Activated T-helper 9 cell treated with anti-CD3 and anti-CD28 coated beads, Interleukin-2, amount 50 U/mL, for 16 hours (primary cell): ENCODE measurements around the gene MMAA.
"Not testable (repeated sequence)": the region's sequence is repeated elsewhere in the genome, so short reads cannot be mapped to it uniquely, and the experiment has no call there.

ENCODE experiments used
- DNase-seq: peaks from one replicate; pipeline ENCODE4 v3.0.0-alpha.2; 2020; ENCODE audit warnings: low read depth

MMAA gene

GRCh38 chr4:145618932-145619638 is at the start of gene MMAA:
Gene MMAA (plus strand): TSS chr4:145619385. CDS start chr4:145639140, 19,755 bp downstream.
- DNase-seq: peak; percentile 94

DNA sequence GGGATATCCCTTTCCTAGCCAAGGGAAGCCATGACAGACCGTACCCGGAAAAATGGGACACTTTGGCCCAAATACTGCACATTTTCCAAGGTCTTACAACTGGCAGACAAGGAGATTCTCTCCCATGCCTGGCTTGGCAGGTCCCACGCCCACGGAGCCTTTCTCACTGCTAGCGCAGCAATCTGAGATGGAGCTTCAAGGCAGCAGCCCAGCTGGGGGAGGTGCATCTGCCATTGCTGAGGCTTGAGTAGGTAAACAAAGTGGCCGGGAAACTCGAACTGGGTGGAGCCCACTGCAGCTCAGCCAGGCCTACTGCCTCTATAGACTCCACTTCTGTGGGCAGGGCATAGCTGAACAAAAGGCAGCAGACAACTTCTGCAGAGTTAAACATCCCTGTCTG is 44.6 kb upstream of the MMAA start:
- not testable (repeated sequence) for DNase-seq

DNA sequence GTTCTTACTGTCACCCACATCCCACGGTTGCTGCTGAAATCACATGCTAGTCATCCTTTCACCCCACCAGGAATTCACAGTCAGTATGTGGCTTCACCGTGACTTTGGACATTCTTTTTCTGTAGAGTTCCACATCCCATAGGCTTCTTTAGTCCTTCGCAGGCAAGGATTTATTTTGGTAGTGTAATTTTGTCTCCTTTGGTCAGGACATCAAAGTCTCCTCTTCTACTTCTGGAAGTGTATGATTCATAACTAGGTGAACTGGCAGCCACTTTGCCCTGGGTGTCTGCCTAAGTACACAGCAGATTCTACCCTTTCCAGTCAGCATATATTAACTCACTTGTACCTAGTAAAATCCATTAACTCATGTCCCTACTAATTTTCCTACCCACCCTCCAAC is 38.3 kb upstream of the MMAA start:
- DNase-seq: no peak

DNA sequence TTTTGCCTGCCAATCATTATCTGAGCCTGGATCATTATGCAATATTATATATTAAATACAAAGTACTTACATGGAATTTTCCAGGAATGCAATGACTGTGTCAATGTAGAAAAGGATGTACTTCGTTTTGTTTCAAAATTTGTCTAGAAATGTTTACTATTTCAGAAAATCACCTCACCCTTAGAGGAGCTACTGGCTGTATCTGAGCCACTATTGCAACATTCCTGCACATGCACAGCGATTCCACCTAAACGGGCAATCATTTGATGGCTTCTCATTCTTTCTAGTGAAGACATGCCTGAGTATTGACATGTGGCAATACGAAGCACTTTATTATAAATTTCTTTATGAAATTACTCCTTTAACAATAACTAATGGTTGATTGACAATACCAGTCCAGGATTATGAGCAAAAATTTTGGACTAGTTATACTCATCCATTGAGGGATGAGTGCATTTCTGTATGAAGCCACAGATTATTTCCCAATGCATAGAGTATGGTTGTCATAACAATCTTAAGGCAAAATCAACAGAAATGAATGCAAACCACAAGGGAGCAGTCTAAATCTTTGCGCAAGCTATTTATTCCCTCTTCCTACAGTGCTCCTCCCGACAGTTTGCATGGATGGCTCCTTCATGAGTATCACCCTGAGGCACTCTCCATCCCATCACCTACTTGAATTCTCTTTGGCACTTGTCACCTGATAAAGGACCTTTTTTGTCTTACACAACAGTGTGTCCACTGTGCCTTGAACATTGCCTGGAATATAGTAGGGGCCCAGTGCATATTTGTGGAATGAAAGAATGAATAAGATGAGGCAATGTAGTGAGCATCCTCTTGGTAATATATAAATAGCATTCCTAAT is 35.8 kb upstream of the MMAA start:
- DNase-seq: no peak

DNA sequence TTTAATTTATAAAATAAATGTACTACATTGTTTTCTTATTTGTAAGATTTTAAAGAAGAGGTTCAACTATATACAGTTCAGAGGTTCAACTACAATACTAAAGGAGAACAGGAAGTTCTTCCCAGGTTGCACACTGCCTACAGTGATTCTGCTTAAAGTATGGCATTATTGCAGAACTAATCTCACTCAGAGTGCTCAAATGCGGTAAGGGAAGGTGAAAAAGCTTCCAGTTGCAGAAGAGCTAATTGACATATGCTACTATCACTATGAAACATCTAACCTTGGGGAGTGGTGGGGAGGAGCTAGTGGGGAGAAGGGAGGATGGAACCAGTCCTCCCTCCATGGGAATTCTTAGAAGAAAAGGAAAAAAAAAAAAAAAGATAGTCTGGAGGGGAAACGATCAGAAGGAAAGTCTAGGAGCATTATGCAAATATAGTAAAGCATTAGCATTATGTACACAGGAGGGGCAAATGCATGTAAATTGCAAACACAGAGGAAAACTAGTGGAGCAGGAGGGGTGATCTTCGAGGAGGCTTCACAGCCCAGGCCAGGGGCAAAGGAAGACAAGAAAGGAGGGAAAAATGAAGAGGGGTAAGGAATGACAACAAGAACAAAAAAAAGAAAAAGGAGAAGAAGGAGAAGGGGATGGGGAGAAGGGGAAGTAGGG is 32.0 kb upstream of the MMAA start:
- DNase-seq: no peak

DNA sequence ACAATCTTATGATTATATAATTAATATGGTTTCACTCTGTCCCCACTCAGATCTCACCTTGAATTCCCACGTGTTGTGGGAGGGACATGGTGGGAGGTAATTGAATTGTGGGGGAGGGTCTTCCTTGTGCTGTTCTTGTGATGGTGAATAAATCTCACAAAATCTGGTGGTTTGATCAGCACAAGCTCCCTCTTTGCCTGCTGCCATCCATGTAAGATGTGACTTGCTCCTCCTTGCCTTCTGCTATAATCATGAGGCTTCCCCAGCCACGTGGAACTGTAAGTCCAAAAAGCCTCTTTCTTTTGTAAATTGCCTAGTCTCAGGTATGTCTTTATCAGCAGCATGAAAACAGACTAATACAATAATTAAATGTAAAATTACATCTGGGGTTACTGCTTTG is 29.8 kb upstream of the MMAA start:
- not testable (repeated sequence) for DNase-seq

- no peak for DNase-seq
Measured at GRCh38 chr4:145589916-145590702, 29.1 kb upstream of the MMAA start.

- DNase-seq: no peak
Measured at GRCh38 chr4:145602129-145602760, 16.9 kb upstream of the MMAA start.

DNA sequence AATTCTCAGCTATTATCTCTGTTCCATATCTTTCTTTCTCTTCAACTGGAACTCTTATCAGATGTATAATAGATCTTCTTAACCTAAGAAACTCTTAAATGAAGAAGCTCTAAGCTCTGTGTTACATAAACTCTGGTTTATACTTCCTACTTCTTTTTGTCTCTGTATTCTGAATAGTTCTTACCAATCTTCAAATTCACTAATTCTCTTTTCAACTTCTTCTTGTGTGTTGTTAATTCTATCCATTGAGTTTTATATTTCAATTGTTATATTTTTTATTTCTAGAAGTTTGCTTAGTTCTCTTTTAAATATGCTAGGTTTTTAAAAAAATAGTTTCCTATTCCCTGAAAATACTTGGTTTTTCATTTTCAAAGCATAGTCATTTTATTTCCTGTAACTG is 13.2 kb upstream of the MMAA start:
- no peak for DNase-seq

DNA sequence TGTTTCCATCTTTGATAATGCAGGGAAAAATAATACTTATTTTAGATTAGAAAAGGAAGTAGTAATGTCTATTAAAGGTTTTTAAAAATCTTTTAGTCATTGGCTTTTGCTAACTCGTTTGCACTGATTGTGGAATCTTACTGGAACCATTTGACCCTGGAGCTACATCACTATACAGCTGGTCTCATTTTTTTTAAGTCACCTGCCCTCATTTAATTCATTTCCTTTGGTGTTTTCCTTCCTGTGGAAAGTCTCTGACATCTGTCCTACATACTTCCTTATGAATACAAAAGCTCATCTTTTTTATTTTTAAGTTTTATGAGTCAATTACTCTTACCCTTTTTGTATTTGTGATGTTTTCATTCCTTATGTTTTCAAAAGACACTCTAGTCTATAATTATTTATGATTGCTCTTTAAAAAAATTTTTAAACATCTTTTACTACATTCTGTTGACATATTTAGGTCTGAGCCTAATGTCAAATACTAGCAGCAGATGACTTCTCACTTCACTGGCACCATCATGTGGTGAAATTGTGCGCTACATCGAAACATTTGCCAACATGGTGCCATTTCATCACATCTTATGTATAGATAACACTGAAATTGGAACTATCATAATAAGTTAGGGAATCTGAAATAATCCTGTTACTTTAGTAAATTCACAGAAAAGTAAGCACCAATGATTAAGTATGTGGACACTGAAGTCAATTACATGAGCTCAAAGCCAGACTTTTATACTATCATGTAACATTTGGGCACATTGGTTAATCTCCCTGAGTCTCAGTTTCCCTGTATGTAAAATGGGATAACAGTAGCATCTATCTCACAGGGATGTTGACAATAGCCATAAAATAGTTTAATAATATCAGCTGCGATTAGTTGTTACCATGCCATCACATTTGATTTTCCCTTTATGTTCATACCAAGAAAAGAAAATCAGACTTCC is 9.4 kb upstream of the MMAA start:
- peak; percentile 42 for DNase-seq

GRCh38 chr4:145613566-145614232 is 5.5 kb upstream of the MMAA start:
- no peak for DNase-seq

- DNase-seq: no peak
Measured at GRCh38 chr4:145614233-145614610, 5.0 kb upstream of the MMAA start.

GRCh38 chr4:145618210-145618931 is 814 bp upstream of the MMAA start:
- peak; percentile 2 for DNase-seq

DNA sequence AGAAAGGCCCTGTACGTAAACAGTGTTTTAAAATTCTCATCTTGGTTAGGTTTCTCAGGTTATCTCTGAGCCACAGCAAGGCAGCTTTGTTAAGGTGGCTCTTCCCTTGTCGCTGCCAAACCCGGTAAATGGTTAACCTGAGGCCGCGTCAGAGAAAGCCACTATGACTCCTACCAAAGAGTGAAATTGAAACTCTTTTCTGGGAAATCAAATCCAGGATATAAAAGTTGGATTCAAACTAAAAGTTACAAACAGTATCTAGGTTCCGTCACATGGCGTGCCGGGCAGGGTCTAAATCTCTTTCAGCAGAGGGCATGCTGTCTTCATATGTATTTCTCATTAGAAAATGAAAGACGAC is 433 bp downstream of the MMAA start:
- peak; percentile 31 for DNase-seq

DNA sequence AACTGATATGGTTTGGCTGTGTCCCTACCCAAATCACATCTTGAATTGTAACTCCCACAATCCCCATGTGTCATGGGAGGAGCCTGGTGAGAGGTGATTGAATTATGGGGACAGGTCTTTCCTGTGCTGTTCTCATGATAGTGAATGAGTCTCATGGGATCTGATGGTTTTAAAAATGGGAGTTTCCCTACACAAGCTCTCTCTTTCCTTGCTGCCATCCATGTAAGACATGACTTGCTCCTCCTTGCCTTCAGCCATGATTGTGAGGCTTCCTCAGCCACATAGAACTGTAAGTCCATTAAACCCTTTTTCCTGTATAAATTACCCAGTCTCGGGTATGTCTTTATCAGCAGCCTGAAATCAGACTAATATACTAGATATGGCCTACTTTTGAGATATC is 2.9 kb downstream of the MMAA start:
- DNase-seq: not testable (repeated sequence)

DNA sequence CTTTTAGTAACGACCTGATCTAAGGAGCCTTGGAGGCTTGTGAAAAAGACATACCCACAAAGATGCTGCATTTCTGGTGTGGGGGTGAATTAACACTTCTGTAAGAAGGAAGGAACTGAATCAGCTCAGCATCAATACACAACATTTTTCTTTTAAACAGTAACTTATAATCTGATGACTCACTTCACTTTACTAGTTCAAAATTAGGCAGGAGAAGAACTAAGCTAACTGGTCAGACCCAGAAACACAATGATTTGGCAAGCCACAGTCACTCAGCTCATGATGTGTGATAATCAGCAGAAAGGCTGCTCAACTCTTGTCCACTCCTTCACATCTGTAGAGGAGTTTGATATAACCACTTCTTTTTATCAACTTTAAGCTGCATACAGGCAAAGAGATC is 4.6 kb downstream of the MMAA start:
- DNase-seq: no peak

DNA sequence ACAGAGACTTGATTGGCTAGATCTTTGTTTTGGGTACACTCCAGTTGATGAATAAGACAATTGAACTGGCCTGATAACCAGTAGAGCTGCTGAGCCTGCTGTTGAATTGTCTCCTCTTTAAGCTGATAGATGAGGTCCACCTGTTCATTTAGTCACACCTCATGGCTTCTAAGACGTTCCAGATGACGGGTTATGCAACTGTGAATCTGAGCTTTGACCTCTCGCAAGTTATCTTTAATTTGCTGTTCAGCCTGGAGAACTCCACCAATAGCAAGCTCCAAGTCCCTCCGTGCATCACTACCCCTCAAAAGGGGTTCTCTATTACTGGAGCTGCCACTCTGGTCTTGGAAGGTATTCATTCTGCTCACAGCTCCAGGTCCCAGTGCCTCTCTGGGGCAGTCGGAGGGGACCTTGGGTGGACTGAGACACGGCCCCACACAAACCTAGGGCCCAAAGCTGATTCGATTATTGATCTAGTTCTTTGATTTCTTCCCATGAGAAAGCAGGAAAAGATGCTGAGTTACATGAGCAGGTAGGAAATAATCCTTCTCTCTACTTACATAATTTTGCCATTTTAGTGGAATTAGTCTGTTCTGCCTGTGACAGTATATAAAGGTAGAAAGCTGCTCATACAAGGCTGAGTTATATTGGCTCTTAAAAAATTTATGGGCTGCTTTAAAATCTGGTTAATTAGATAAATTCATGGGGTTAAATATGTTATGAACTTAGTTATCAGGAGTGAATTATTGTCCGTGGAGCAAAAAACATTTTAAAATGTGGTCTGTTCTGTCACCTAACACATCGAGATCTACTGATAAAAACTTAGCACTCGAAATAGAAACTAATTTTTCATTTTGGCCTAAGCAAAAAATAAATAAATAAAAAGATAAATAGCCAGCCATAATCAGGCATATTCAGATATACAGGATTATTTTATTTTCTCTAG is 6.8 kb downstream of the MMAA start:
- no peak for DNase-seq

DNA sequence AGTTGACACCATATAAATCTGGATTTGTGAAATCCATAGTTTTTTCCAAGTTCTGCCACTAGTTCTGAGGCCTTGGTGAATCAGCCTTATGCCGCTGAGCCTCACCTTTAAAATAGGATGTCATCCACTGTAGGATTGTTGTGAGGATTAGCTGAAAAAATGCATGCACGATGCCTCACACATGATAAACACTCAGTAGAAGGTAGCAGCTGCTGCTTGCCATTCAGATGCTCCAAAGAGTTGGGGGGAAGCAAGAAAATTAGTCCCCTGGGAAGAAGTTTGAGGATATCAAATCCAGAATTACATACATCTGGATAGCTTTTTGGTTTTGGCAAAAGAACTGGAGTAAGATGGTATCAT is 7.4 kb downstream of the MMAA start:
- no peak for DNase-seq
